Astrocyte (in vitro differentiated cells and primary cell): Measurements from ENCODE around the gene ABCB7.

Experiments used
- EZH2 ChIP-seq: IDR thresholded peaks from 2 replicates; pipeline ENCODE4 v1.6.1; 2012; ENCODE audit warnings: mild to moderate bottlenecking, low read length, inconsistent platforms; ENCODE audit not compliant: insufficient read depth
- TF ChIP-seq, protein P1 (sequence below): IDR thresholded peaks from 2 replicates; pipeline ENCODE4 v1.5.1; 2011; ENCODE audit warnings: low read depth, mild to moderate bottlenecking, inconsistent platforms, low read length, moderate library complexity; ENCODE audit not compliant: insufficient read depth

DNA sequence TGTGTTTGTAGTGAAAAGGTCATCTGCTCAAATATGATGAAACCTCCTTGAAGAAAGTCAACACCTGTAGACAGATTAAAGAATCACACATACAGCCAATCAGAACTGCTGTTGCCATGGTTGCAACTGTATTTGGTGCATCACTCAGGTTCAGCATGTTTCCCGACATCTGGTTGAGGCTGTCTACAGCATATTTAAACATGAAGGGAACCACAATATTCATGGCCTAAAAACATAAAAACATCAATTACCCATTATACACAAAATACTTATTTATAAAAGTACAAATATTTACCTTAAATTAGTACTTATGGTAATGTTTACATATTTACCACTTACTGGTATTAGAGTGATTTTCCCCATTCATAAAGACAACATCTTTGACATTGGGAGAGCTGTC lies 79.7 kb downstream of the ABCB7 start:
- TF ChIP-seq, protein P1, sequence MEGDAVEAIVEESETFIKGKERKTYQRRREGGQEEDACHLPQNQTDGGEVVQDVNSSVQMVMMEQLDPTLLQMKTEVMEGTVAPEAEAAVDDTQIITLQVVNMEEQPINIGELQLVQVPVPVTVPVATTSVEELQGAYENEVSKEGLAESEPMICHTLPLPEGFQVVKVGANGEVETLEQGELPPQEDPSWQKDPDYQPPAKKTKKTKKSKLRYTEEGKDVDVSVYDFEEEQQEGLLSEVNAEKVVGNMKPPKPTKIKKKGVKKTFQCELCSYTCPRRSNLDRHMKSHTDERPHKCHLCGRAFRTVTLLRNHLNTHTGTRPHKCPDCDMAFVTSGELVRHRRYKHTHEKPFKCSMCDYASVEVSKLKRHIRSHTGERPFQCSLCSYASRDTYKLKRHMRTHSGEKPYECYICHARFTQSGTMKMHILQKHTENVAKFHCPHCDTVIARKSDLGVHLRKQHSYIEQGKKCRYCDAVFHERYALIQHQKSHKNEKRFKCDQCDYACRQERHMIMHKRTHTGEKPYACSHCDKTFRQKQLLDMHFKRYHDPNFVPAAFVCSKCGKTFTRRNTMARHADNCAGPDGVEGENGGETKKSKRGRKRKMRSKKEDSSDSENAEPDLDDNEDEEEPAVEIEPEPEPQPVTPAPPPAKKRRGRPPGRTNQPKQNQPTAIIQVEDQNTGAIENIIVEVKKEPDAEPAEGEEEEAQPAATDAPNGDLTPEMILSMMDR, result no peak
- no peak for TF ChIP-seq EZH2
